Measurements from ENCODE around the gene DUSP6.

Gene DUSP6

GRCh38 chr12:89352492-89353187 lies at the start of gene DUSP6:
Gene DUSP6 (minus strand): TSS chr12:89352501. CDS start chr12:89352039, 462 bp downstream.
- DNase-seq = peak; percentile 93

GRCh38 chr12:89401433-89402058 lies 49.2 kb upstream of the DUSP6 start:
- no peak for DNase-seq

GRCh38 chr12:89400415-89400814 lies 48.1 kb upstream of the DUSP6 start:
- DNase-seq = no peak

- DNase-seq = no peak
These were observed 43.4 kb upstream of the DUSP6 start for GRCh38 chr12:89395712-89396111.

- no peak for DNase-seq
These were observed 41.3 kb upstream of the DUSP6 start for GRCh38 chr12:89393551-89394121.

GRCh38 chr12:89392391-89392790 lies 40.1 kb upstream of the DUSP6 start:
- DNase-seq = no peak

- DNase-seq = no peak
These were observed 39.5 kb upstream of the DUSP6 start for GRCh38 chr12:89391726-89392336.

GRCh38 chr12:89390802-89391673 lies 38.7 kb upstream of the DUSP6 start:
- DNase-seq = no peak

GRCh38 chr12:89389755-89390661 lies 37.7 kb upstream of the DUSP6 start:
- DNase-seq = no peak

GRCh38 chr12:89386138-89386537 lies 33.8 kb upstream of the DUSP6 start:
- DNase-seq = no peak

GRCh38 chr12:89384807-89385206 lies 32.5 kb upstream of the DUSP6 start:
- DNase-seq = no peak

- DNase-seq = no peak
These were observed 31.9 kb upstream of the DUSP6 start for GRCh38 chr12:89384050-89384758.

GRCh38 chr12:89383235-89384049 lies 31.1 kb upstream of the DUSP6 start:
- DNase-seq = no peak

GRCh38 chr12:89382328-89382727 lies 30.0 kb upstream of the DUSP6 start:
- no peak for DNase-seq

GRCh38 chr12:89379839-89380467 lies 27.7 kb upstream of the DUSP6 start:
- no peak for DNase-seq

- DNase-seq = no peak
These were observed 27.0 kb upstream of the DUSP6 start for GRCh38 chr12:89379148-89379838.

GRCh38 chr12:89376844-89377243 lies 24.5 kb upstream of the DUSP6 start:
- no peak for DNase-seq

- DNase-seq = no peak
These were observed 23.9 kb upstream of the DUSP6 start for GRCh38 chr12:89376202-89376529.
